H1 (cell line): ENCODE results near the gene PTPA.

Source experiments
- CBX5 ChIP-seq: fragments of 300-800, 300-1000 bp; sonication (generic); IDR thresholded peaks from 2 replicates; pipeline ENCODE4 v1.7.1; 2016; ENCODE audit warnings: antibody characterized with exemption, low read length, low read depth
- POLR2A ChIP-seq, 2 experiments: IDR thresholded peaks; 1 replicate in 1 of 2; 2 replicates in 1 of 2; pipeline ENCODE4 v1.6.1; 2011; ENCODE audit warnings: low read depth in 2 of 2, low read length in 2 of 2, mild to moderate bottlenecking in 2 of 2; ENCODE audit errors: control extremely low read depth in 1 of 2

- TF ChIP-seq CBX5 (no peak), POLR2A (IDR thresholded peaks at IDR 0.05; ENCODE audit: control extremely low read depth in 1 of 2, low read depth in 2 of 2, low read length in 2 of 2) (peak in 1 of 2 experiments; percentile 70; a peak in 1 of 3 replicates)
These were observed 425 bp downstream of the PTPA start for GRCh38 chr9:129111528-129112151.
